GM12875 (cell line): ENCODE results near the gene BTBD9.
A peak's percentile ranks its signal among the peaks of the same experiment; 100 is the strongest.

ENCODE experiments used
- H3K4me3 ChIP-seq: one replicate; pipeline ENCODE4 v1.5.1; 2011; ENCODE audit warnings: low read depth, low read length, control low read depth
- TF ChIP-seq, protein P1 (sequence below): IDR thresholded peaks from 2 replicates; pipeline ENCODE4 v1.5.1; 2011; ENCODE audit warnings: low read depth, mild to moderate bottlenecking, control low read depth, inconsistent platforms, low read length, moderate library complexity, borderline replicate concordance; ENCODE audit not compliant: insufficient read depth

The BTBD9 gene

DNA sequence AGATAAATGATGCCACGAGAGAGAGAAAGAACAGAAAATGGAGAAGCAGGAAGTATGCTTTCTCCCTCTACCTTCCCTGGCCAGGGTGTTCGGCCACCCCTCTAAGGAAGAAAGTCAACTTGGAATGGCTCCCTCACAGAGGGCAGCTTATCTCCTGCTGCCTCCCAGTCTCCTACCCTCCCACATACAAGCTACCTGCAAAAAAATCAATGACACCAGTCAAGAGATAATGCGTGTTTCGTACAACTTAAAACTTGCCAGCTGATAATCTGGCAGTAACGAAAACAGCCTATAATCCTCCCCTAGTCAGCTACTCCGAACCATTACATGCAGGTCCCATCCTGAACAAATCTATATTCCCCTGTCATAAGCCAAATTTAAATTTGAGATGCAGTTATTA is 61.7 kb downstream of the BTBD9 start:
- no peak overlapping the region for H3K4me3 ChIP-seq
- TF ChIP-seq, protein P1, sequence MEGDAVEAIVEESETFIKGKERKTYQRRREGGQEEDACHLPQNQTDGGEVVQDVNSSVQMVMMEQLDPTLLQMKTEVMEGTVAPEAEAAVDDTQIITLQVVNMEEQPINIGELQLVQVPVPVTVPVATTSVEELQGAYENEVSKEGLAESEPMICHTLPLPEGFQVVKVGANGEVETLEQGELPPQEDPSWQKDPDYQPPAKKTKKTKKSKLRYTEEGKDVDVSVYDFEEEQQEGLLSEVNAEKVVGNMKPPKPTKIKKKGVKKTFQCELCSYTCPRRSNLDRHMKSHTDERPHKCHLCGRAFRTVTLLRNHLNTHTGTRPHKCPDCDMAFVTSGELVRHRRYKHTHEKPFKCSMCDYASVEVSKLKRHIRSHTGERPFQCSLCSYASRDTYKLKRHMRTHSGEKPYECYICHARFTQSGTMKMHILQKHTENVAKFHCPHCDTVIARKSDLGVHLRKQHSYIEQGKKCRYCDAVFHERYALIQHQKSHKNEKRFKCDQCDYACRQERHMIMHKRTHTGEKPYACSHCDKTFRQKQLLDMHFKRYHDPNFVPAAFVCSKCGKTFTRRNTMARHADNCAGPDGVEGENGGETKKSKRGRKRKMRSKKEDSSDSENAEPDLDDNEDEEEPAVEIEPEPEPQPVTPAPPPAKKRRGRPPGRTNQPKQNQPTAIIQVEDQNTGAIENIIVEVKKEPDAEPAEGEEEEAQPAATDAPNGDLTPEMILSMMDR = no peak

DNA sequence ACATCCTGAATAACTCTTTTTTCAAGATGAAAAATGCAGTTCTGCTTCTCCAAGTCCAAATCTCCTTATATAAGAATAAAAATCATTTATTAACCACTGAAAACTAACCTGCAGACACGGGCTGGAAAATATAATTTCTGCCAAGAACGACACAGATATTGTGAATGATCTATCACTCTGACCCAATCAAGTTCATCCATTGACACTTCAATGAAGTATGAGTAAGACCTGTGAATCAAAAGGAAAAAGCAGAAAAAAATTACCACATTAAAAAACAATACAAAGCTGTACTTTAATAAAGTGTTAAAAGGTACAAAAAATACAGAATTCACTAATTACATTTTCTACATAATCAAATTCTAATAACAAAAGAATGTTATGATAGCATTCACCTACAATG is 62.2 kb downstream of the BTBD9 start:
- TF ChIP-seq, protein P1 = no peak
- no peak overlapping the region for H3K4me3 ChIP-seq

DNA sequence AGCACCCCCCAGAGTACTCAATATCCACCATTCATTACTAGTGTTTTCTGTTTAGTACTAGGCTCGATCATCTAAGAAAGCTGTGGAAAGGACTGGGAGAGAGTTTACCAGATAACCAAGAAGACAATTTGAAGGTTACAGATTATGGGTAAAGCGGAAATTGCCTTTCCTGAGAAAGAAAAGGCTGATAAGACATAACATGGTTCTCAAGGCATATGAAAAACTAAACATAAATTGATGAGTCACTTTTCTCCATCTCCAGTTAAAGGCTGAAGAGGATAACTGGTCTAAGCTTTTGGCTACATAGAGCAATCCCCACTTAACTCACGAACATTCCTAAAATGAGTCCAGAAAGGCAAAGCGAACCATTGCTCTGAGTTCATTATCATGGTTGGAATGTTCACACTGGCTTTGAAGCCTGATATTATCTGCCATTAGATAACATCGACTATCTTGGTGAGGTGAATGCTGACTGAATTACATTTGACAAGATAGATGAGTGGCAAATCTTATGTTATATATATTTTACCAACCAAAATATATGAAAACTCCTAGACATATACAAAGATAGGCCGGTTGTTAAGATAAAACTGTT is 65.8 kb downstream of the BTBD9 start:
- H3K4me3 ChIP-seq = no peak overlapping the region
- TF ChIP-seq, protein P1 = no peak

DNA sequence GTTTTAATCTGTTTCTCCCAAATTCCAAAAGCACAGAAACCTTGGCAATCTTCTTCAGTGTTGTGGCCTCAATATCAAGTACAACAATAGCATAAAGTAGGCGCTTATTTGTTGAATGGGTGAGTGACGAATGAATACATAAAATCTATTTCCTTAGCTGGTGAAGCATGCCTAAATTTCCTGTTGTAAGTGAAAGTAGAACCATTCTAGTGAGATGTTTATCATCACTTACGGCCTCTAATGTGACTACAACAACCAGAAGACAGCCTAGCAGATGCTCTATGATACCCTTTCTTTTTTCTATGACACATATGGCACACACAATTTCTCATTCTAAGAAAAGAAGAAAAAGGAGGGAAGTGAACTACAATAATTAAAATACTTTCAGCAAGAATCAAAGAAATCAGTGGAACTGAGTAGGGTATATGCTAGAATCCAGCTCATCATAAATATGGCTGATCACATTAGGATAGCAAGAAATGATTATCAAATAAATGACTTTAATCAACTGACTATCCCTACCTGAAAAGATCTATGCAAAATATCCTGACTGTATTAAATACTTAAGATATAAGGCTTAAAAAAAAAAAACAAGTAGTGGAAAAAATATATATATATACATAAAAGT is 67.4 kb downstream of the BTBD9 start:
- no peak overlapping the region for H3K4me3 ChIP-seq
- TF ChIP-seq, protein P1 = no peak

DNA sequence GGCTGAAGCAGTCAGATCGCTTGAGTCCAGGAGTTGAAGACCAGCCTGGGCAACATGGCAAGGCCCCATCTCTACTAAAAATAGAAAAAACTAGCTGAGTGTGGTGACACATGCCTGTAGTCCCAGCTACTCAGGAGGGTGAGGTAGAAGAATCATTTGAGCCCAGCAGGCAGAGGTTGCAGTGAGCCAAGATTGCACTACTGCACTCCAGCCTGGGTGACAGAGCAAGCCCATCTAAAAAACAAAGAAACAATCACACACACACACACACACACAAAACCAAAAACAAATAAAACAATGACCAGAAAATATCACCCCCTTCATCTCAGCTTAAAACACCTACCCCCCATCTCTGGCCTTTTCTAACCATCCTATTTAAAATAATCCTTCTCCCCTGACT is 68.0 kb downstream of the BTBD9 start:
- TF ChIP-seq, protein P1 = no peak
- H3K4me3 ChIP-seq = no peak overlapping the region

DNA sequence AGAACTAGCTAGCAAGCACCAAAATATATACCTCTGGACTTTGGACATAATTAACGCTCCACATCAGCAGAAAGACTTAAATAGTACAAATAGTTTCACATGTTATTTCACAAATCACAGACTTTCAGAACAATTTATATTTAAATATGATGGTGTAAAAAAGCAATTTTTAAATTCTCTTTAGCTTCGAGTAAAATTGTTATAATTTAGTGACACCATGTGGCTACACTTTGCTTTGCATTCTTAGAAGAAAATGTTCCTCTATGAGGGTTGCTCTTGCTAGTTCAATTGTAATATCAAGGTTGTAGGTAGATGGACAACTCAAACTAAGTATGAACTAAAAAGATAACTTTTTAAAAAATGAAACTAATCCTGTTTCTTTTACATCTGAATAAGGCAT is 69.0 kb downstream of the BTBD9 start:
- TF ChIP-seq, protein P1 = peak; percentile 15; the same call in 1 of the 2 replicates

DNA sequence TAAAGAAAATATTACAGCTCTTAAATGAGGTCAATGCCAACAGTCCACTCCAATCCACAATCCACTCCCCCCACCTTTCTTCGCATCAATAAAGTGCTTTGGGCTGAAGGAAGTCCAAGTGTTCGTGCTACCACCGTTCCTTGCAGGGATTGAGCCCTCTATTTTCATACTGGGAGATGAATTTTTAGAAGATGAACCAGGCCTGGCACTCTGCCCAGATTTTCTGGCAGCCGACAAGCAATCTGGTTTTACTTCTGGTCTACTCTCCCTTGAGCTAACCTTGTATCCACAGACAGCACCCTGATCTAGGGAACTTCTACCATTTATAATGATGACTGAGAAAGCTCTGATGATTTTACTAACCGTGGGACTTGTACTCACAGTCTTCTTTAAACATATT is 72.3 kb downstream of the BTBD9 start:
- TF ChIP-seq, protein P1 = no peak
- no peak overlapping the region for H3K4me3 ChIP-seq

More for the DNA sequence above, 69.0 kb downstream of the BTBD9 start:
- no peak overlapping the region for H3K4me3 ChIP-seq
